GM18508 (cell line): ENCODE results near the gene KANSL3.

Experiments
- ATAC-seq: cut with Tn5 transposase; IDR thresholded peaks from one replicate; pipeline ENCODE4 v1.9.1; 2021; ENCODE audit warnings: moderate number of reproducible peaks; ENCODE audit not compliant: insufficient read depth, unreplicated experiment

KANSL3 gene

DNA sequence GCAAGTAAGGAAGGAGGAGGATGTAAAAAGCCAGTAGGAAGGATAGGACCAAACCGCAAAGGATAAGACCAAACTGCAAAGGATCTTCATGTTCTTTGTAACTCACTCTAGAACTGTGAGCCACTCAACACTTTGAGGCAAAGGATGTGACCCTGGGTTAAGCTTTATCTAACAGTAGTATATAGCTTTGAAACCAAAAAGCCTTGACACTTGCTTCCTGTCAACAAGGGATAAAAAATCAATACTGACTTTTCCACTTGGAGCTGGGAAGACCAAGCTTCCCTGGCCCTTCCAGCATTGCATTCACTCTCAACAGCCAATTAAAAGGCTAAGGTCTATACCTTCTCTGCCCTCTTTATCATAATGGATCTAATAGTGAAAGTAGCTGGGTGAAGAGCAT lies 22.0 kb downstream of the KANSL3 start:
- no peak for ATAC-seq

DNA sequence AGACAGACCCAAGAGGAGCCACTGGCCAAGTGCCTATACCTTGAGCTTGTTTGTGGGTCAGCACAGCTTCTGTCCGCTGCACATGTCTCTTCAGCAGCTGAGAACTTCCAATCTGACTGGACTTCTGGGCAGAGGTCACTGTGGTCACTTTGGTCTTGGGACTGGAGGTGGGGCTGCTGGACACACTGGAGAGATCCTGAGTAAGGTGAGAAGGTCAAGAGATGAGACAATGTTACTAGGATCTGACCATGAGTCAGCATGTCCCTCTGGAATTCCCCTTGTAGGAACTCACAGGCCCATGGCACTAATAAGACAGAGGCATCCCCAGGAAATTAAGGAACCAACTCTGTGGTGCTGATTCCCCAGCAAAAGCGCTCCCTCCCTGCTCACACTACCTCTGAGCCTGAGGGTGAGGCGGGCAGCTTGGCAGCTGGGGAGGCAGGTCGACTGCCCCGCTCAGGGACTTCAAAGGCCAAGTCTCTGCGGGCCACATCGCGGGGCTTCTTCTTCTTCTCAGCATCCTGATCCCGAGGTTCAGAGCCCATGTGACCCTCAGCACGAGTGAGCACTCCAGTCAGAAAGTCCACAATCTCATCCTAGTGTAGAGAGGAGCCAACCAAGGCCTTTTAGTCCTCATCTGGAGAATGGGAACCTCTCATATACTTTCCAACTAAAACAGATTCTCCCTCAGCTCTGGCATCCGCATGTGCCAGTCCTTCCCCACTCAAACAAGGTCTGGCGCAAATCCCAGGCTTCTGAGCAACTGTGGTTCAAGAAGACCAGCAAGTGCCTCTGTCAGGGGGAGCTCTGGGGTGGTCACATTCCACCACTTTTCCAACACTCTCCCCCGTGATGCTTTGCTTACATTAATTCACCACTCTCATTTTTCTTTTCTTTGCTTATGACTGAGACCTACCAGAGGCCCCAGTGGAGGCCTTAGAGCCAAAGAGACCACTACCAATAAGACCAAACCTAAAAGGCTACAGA lies 29.4 kb downstream of the KANSL3 start:
- no peak for ATAC-seq

DNA sequence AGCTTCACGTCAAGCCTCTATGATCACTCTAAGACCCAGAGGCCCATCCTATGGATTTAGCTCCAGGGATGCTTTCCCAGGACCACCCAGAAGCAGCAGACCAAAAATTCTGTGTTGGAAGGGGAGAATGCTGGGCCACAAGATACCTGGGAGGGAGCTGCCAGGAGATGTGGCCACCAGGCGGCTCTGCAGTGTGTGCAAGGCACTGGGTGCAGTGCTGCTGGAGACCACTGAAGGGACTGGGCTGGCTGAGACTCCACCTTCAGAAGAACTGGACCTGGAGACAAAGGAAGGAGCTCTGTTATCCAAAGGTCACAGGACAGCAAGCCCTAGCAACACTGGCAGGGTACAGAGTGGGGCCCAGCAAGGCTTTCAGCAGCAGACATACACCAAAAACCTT lies 34.0 kb downstream of the KANSL3 start:
- no peak for ATAC-seq

DNA sequence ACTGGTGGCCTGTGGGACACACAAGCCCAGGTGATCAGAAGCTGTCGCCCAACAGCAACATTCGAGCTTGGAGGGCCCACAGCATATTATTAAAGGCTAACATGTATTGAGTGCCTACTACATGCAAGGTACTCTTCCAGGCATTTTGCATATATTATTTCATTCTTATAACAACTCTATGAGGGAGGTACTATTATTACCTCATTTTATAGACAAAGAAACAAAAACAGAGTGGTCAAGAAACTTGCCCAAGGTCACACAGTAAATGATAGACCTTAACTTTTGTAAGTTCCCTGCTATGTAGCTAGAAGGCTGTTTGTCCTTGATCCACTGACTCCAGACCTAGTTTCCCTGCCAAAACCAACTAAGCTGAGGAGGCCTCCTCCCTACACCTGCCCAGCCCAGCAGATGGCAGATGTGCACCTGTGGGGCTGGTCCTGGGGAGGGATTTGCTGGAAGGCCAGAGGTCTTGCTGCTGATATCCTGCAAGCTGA lies 35.7 kb downstream of the KANSL3 start:
- no peak for ATAC-seq

DNA sequence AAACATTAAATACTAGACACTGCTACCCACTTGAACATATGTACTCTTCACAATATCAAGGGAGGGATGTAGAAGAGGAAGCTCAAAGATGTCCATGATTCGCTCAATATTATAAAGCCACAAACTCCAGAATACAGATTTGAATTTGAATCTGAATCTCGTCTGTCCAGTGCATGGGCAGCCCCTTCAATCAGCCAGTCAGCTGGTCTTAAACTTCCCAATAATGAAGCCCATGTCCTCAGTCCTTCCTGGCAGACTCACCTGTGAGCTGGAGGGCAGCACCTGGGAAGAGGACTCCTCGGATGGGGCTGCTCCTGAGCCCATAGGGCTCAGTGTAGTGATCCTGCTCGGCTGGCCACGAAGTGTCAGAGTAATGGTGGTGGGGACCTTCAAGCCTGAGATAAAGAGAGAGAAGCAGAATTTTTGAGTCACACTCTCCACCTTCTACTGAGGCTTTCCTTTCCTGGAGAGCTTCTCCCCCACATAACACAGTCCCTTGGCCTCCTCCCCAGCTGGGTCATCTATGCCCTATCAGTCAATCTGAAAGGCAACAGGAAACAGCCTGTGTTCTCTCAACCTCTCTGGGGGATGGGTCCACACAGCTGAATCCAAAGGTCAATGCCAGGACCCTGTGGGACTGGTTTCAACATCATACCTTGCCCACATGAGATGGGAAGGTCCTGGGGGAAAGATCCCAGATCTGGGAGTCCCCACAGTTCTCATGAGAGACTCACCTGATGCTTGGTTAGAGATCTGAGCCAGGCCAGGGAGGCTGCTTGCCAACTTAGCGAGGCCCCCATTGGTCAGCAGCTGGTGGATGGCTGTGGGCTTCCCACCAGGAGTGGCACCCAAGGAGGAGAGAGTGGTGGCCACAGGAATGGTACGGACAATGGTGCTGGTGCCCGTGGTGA lies 36.5 kb downstream of the KANSL3 start:
- no peak for ATAC-seq

DNA sequence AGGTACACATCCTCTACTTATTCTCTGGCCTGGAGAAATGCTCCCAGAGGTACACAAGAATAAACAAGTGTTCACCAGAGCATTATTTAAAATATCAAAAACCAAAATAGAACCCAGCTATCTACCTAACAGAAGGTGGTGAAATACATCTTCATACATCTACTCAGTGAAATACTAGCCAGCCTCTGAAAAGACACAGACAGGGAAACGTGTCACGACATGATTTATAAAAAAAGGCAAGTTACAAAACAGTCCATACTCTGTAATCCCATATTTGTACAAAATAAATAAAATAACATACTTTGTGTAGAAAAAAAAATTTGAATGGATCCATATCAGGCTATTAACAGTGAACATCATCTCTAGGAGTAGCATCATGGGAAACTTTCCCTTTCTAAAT lies 38.2 kb downstream of the KANSL3 start:
- no peak for ATAC-seq

DNA sequence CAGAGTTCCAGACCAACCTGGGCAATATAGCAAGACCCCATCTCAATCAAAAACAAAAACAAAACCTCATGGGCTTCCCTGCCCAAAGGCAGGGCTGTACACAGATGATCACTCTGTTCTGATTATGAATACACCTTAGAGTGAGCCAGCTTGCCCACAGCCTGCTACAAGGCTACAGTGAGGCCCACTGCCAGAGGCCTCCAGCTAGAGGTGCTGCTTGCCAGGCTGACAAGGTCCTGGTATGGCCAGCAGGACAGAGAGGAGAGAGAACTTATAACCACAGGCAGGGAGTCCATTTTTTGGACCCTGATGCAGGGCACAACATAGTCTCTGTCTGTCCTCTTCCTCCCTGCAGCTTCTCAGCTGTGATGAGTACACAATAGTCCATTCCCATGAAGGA lies 41.5 kb downstream of the KANSL3 start:
- no peak for ATAC-seq

DNA sequence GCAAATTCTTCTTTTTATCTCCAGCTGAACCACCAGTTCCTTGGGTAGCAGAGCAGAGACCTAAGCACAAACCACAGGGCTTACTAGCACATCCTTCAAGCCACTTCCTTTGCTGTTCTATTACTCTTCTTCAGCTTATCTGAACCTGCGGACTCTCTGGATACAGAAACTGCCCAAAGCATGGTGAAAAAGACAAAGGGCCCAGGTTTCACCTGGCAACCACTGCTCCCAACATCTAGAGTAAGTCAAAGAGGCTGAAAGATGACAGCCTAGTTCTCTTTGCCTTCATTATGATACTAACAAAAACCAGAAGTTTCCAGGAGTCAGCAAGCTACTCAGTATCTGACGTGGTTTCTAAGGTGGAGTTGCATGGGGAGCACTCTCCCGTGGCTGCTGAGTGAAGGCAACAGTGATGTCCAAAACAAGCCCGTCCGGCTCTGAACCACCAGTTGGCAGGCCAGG lies 43.4 kb downstream of the KANSL3 start:
- no peak for ATAC-seq

DNA sequence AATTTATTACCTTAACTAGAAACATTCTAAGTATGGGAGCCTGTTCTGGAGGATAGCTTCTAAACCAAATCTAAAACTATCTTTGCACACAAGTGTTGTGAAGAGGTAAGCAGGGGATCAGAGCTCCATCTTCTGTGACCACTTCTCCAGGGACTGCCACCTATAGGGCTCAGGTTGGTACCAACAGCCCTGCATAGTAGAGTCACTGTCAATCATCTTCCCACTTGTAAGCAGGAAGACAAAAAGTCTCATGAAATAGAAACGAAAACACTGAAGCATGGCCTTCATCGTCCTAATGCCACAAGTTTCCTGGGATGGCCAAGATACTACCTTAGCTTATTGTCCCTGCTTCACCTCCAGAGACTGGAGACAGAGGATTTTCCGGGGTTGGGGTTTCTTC lies 43.8 kb downstream of the KANSL3 start:
- no peak for ATAC-seq

DNA sequence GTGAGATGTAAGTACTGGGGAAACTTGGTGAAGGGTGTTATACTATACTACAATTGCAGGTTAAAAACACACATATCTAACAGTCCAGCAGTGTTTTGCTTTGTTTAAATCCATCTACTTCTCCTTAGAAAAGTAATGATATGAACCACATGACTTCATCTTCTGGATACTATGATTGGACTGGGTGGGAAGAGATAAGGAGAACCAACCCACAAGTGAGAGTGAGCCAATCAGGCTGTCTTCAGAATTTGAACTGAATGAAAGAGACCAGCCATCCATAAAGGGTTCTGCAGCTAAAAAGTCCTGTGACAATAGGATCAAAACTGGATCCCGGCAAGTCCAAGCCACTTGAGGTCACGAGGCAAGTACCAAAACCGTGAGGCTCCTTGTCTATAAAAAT lies 46.6 kb downstream of the KANSL3 start:
- ATAC-seq: no peak

DNA sequence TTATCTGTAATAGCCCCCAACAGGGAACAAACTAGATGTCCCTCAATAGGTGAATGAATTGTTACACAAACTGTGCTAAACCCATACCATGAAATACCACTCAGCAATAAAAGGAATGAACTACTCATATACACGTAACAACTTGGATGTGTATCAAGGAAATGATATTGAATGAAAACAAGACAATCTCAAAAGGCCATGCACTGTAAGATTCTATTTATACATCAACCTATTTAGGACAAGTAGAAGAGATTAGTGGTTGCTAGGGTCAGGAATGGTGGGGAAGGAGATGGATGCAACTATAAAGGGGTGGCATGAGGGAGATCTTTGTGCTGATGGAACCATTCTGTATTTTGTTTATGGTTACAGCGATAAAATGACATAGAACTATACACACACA lies 47.1 kb downstream of the KANSL3 start:
- no peak for ATAC-seq

DNA sequence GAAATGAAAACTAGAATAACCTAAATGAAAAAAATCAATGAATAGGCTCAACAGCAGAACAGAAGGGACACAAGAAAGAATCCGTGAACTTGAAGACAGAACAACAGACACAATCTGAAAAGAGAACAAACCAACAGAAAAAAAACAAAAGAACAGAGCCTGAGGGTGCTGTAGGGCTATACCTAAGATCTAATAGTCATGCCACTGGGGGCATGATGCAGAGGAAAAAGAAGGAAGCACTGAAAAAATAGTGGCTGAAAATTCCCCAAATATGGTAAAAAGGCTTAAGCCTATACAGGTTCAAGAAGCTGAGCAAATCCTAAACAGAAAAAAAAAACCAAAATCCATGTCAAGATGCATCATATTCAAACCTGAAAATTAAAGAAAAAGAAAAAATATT lies 50.3 kb downstream of the KANSL3 start:
- no peak for ATAC-seq

DNA sequence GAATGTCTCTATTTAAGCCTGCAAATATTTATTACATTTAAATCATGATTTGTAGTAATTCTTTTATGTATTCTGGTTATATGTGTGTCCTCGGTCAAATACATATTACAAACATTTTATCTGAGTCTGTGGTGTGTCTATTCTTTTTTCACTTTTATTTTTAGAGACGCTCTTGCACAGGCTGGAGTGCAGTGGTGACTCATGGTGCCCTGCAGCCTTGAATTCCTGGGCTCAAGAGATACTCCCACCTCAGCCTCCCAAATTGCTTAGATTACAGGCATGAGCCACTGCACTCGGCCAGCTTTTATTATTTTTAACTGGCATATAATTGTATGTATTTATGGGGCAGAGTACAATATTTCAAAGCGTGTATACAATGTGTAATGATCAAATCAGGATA lies 54.1 kb downstream of the KANSL3 start:
- ATAC-seq: no peak

DNA sequence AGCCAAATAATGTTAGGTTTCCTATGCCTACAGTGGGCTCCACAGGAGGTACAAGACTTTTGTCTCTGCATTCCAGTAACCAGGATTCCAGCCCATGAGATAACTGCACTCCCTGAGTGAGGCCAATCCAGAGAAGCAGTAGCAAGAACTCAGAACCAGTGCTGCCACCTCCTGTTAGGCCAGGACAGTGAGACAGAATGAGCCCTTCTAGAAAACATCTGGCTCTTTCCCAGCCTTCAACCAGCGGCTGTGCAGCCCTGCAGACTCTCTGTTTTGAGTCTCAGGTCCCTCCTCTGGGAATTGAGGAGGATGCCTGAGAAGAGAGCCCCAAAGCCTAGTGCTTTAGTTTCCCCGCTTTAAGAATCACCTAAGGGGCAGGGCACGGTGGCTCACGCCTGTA lies 57.3 kb downstream of the KANSL3 start:
- no peak for ATAC-seq

DNA sequence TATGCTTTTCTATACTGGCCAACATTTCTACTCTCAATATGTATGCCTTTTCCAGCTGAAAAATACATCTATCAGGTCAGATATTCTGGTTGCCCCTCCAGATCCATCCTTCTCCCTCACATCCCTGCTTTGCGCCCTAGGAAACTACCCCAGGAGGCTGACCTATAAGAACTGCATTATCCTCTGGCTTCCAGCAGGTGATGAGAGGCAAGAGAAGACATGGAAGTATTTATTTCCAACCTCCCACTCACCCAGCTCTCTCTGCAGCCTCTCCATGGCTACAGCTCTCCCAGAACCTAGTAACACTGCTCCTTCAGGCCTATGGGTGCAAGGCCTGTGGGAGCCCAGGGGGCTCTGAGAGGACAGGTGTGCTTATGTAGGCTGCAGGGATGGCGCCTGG lies 58.7 kb downstream of the KANSL3 start:
- no peak for ATAC-seq

DNA sequence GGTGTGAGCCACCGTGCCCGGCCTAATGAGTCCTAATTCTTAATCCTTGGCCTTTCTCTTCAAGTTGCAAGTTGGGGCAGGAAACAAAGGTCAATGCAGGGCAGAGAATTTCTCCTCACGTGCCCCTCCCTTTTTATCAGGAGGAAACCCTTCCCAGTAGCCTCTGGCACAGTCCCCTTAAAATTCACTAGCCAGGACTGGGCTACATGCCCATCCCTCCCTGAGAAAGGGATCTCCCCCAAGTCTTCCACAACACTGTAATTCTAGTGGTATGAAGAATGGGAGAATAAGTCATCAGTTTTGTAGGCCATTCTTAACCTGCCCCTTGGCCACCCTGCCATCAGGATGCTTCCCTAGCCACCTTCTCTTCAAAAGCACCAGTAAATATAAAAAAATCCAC lies 59.4 kb downstream of the KANSL3 start:
- no peak for ATAC-seq

DNA sequence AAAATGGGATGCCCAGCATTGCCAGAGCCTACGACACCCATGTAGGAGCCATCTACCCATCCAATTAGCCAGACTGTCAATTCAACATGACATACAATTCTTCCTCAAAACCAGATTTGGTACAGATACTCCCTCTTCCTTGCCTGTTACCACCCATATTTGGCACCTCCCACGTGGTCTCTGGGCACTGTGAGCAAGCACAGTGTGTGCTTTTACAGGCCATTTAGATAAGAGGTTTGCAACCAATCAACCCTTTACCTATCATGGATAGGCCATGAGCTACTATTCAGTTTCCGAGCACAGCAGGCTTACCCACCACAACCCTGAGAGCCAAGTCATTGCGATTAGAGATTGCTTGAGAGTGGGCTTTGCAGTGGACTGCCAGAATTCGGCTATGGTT lies 60.6 kb downstream of the KANSL3 start:
- no peak for ATAC-seq

DNA sequence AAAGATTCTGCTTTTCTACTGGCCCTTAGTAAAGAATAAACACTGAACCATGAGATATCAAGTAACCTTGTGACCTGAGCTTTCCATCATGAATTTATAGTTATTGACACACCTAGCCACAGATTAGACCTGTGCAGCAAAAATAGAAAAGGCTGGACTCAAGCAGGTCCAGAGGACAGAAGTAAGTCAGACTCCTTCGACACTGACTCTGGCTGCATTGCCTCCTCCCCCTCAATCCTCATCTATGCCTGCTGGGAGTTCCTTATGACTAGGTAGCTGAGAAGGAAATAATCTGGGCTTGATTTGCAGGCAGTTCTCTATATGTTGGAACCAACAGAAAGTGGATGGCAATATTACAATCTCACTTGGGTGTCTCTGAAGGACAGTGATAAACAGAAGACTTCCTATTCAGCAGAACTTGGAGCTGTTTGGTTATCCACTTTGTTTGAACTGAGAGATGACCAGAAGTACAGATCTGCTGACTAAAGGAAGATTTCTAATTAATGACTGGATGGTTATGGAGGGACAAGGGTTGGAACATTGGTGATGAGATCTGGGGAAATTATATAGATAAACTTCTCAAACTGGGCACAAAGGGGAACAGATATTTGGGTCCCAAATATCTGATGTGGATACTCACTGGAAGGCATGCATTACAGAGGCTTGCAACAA lies 62.2 kb downstream of the KANSL3 start:
- ATAC-seq: no peak

DNA sequence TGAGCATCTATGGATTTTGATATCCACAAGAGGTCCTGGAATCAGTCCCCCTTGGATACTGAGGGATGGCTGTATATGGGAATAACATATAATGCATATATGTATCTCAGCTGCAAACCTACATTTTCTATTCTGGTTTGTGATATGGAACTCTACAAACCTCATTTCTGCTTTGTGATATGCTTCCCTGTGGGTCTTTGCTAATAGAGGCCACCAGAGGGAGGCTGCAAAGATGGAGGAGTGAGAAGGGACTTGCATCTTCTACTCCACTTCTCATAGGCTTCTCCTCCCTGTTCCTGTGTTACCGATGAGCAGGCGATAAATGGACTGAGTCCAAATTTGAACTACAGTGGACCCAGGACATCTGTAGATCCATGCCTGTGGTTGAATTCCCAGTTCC lies 63.7 kb downstream of the KANSL3 start:
- ATAC-seq: no peak

DNA sequence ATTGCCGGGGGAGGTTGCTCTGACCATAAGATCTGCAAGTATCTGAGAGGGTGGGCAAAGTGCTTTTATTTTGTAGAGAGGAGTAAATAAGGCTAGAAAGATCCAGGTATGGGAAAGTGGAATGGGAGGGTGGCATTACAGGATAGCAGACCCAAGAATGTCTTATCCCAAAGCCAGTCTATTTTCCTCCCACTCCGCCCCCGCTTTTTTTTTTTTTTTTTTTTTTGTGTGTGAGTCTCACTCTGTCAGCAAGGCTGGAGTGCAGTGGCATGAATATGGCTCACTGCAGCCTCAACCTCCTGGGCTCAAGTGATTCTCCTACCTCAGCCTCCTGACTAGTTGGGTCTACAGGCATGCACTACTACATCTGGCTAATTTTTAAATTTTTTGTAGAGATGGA lies 70.0 kb downstream of the KANSL3 start:
- ATAC-seq: no peak
